IPS-18a (cell line): ENCODE data around the gene AP1G2.
"Not testable (repeated sequence)": the region's sequence is repeated elsewhere in the genome, so short reads cannot be mapped to it uniquely, and the experiment has no call there.

Source experiments
- H3K27ac ChIP-seq: one replicate; pipeline ENCODE4 v1.5.1; 2013; ENCODE audit warnings: low read length
- H3K27me3 ChIP-seq: one replicate; pipeline ENCODE4 v1.6.1; 2013; ENCODE audit warnings: mild to moderate bottlenecking, low read length; ENCODE audit not compliant: control insufficient read depth, insufficient read depth
- H3K36me3 ChIP-seq: one replicate; pipeline ENCODE4 v1.6.1; 2013; ENCODE audit warnings: low read depth, low read length; ENCODE audit not compliant: control insufficient read depth
- H3K4me1 ChIP-seq: one replicate; pipeline ENCODE4 v1.6.1; 2013; ENCODE audit warnings: low read depth, low read length; ENCODE audit not compliant: control insufficient read depth
- H3K4me3 ChIP-seq: one replicate; pipeline ENCODE4 v1.5.1; 2013; ENCODE audit warnings: low read length
- H3K9ac ChIP-seq: one replicate; pipeline ENCODE4 v1.6.1; 2013; ENCODE audit warnings: mild to moderate bottlenecking, low read length, moderate library complexity
- H3K9me3 ChIP-seq: one replicate; pipeline ENCODE4 v1.6.1; 2013; ENCODE audit warnings: low read depth, low read length; ENCODE audit not compliant: control insufficient read depth

The AP1G2 gene

DNA sequence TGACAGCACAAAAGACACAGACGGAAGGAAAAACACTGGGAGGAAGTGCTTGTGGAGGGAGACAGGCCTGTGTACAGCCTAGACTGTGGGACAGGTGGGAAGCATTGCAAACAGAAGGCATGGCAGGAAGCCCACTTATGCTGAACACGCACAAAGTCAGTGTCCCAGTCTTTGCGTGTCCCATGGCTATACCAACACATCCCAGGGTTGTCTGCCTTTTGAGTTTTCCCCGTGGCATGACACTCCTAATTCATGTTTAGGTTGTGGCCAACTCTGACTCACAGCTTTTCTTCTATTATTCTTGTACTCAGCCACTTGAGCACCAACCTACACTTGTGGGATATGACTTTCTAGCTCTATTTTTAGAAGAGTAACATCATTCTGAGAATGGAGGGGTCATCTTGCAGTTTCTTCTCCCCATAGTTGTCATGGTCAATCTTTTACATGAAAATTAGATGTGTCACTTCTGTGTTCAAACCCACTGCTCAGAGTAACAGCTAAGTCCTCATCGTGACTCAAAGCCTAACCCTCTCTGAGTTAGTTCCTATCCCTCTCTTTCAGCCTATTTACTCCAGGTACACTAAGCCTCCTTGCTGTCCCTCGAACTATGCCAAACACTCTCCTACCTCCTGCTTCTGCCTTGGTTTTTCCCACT, 38.5 kb upstream of the AP1G2 start:
- H3K27me3 ChIP-seq: no peaks in the 10 kb centered on the region
- no peaks in the 10 kb centered on the region for H3K4me1 ChIP-seq
- H3K4me3 ChIP-seq: no peak overlapping the region
- no peak overlapping the region for H3K27ac ChIP-seq
- H3K9ac ChIP-seq: no peak overlapping the region
- no peaks in the 10 kb centered on the region for H3K36me3 ChIP-seq
- no peaks in the 10 kb centered on the region for H3K9me3 ChIP-seq

DNA sequence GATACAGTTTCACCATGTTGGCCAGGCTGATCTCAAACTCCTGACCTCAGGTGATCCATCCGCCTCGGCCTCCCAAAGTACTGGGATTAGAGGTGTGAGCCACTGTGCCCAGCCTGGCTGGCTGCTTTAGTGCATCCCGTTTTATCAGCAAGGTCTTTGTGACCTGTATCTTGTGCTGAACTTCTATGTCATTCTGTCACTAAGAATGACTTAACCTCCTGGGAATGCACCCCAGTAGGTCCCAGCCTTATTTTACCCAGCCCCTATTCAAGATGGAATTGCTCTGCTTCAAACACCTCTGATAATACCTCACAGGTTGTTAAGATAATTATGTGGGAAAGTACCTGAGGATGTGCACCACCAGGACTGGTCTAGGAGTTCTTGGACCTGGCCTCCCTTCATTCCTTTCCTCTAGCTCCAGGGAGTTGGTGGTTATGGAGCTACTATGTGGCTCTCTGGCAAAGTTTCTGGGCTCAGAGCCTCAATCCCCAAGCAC, 37.1 kb upstream of the AP1G2 start:
- no peak overlapping the region for H3K27ac ChIP-seq
- no peaks in the 10 kb centered on the region for H3K27me3 ChIP-seq
- H3K36me3 ChIP-seq: no peaks in the 10 kb centered on the region
- H3K9me3 ChIP-seq: no peaks in the 10 kb centered on the region
- no peak overlapping the region for H3K4me3 ChIP-seq
- H3K4me1 ChIP-seq: no peaks in the 10 kb centered on the region
- no peak overlapping the region for H3K9ac ChIP-seq

DNA sequence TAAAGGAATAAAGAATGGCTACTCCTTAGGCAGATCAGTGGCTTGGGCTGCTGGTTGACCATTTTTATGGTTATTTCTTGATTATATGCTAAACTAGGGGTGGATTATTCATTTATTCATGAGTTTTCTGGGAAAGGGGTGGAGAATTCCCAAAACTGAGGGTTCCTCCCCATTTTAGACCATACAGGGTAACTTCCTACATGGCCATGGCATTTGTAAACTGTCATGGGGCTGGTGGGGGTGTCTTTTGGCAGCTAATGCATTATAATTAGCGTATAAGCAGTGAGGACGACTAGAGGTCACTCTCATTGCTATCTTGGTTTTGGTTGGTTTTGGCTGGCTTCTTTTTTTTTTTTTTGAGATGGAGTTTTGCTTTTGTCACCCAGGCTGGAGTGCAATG, 36.6 kb upstream of the AP1G2 start:
- H3K4me3 ChIP-seq: no peak overlapping the region
- no peaks in the 10 kb centered on the region for H3K27me3 ChIP-seq
- H3K9me3 ChIP-seq: no peaks in the 10 kb centered on the region
- no peak overlapping the region for H3K9ac ChIP-seq
- no peak overlapping the region for H3K27ac ChIP-seq
- H3K4me1 ChIP-seq: no peaks in the 10 kb centered on the region
- no peaks in the 10 kb centered on the region for H3K36me3 ChIP-seq

DNA sequence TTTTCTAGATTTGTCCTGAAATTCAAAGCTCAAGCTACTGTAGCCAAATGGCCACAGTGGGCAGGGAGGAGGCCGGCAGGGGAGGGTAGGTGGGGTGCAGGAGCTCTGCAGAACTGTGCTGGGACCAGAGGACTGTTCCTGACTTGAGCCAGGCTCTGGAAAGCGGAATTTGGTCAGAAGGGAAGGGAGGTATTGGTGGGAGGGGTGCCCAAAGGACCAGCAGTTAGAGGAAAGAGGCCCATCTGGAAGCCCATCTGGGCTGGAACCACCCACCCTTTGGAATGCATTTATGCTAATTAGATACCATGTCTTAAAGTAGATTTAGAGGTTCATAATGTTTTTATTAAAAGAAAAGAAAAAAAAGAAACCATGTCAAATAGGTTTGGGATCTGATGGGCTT, 35.5 kb upstream of the AP1G2 start:
- Histone ChIP-seq H3K36me3 (no peaks in the 10 kb centered on the region), H3K4me3 (no peak overlapping the region), H3K27ac (no peak overlapping the region), H3K9ac (no peak overlapping the region), H3K27me3 (no peaks in the 10 kb centered on the region), H3K9me3 (no peaks in the 10 kb centered on the region), H3K4me1 (no peaks in the 10 kb centered on the region)

DNA sequence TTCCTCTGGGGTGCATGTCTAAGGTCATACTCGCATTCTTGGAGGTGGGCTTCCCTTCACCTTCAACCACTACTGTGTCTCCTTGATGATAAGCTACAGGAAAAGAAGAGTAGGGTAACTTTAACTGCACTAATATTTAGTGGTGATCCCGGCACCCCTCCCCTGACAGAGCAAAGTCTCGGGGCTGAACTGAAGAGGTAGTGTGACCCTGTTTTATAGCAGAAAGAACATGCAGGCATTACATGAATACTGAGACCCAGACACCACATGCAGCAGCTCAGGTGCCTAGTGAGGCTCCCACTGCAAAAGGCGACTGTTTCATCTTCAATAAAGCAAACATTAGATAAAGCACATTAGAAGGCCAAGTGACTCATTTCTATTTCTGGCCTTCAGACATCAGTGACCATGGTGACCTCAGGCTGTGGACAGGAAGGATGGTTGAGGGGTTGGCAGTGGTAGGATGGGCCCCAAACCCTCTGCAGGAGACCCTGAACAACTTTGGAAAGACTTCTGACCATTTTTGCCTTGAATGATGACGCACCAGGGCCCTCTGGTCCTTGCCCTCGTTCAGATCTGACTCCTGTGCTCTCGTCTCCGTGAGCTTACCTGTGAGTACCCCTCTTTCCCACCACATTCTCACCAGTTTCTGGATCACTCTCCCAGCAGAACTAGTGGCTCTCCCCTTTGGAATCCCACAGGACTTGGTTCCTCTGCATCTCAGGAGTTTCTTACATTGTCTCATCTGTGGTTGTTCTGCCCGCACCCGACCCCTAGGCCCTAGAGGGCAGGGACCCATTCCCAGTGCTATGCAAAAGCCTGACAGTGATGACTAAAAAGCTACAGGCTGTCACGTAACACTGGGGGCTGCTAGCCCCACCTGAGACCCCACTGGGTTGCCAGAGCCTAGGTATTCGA, 34.8 kb upstream of the AP1G2 start:
- H3K4me1 ChIP-seq: no peaks in the 10 kb centered on the region
- H3K27me3 ChIP-seq: no peaks in the 10 kb centered on the region
- no peak overlapping the region for H3K27ac ChIP-seq
- H3K36me3 ChIP-seq: no peaks in the 10 kb centered on the region
- no peaks in the 10 kb centered on the region for H3K9me3 ChIP-seq
- no peak overlapping the region for H3K9ac ChIP-seq
- H3K4me3 ChIP-seq: no peak overlapping the region

DNA sequence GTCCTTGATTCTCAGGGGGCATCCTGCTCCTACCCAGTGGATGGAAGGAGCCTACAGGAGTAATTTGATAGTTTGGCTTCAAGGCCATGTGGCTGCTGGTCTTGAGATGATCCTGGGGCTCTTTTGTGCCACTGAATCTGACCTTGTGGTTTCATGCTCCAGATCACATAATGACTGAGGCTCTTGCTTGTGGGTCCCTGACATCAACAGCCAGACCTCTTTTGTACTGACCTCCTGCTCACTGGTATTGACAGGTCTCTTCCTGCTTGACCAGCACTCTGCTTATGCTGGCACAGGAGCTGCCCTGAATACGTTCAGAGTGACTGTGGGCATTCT, 34.2 kb upstream of the AP1G2 start:
- H3K4me3 ChIP-seq: no peak overlapping the region
- H3K9ac ChIP-seq: no peak overlapping the region

DNA sequence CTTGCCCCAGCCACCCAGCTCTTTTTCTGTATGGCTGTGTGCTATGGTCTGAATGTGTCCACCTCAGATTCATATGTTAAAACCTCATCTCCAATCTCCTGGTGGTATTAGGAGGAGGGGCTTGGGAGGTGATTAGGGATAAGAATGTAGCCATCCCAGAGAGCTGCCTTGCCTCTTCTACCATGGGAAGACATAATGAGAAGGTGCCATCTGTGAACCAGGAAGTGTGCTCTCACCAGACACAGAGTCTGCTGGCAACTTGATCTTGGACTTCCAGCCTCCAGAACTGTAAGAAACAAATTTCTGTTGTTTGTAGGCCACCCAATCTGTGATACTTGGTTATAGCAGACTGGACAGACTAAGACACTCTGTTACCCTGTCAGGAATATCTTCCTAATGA, 33.8 kb upstream of the AP1G2 start:
- Histone ChIP-seq H3K9ac (no peak overlapping the region), H3K27ac (no peak overlapping the region)

More for the DNA sequence above, 34.2 kb upstream of the AP1G2 start:
- Histone ChIP-seq H3K27me3 (no peaks in the 10 kb centered on the region), H3K4me1 (no peaks in the 10 kb centered on the region), H3K9me3 (no peaks in the 10 kb centered on the region), H3K27ac (no peak overlapping the region), H3K36me3 (no peaks in the 10 kb centered on the region)

DNA sequence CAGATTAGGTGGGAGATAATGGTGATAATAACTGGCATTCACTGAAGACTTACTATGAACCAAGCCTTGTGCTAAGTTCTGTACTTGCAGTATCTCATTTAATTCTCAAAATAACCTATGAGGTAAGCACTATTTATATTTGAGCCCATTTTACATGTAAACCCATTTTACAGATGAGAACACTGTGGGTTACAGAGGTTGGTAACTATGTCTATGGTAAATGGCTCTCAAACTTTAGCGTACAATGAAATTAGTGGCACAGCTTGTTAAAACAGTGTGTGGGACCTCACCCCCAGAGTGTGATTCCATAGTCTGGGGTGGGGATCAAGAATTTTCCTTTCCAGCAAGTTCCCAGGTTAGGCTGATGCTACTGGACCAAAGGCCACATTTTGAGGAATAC, 33.2 kb upstream of the AP1G2 start:
- Histone ChIP-seq H3K36me3 (no peaks in the 10 kb centered on the region), H3K27ac (no peak overlapping the region), H3K9me3 (no peaks in the 10 kb centered on the region), H3K4me1 (no peaks in the 10 kb centered on the region), H3K4me3 (no peak overlapping the region), H3K27me3 (no peaks in the 10 kb centered on the region), H3K9ac (no peak overlapping the region)

More for the DNA sequence above, 33.8 kb upstream of the AP1G2 start:
- no peaks in the 10 kb centered on the region for H3K27me3 ChIP-seq
- no peaks in the 10 kb centered on the region for H3K9me3 ChIP-seq
- no peaks in the 10 kb centered on the region for H3K4me1 ChIP-seq
- no peaks in the 10 kb centered on the region for H3K36me3 ChIP-seq
- H3K4me3 ChIP-seq: no peak overlapping the region

DNA sequence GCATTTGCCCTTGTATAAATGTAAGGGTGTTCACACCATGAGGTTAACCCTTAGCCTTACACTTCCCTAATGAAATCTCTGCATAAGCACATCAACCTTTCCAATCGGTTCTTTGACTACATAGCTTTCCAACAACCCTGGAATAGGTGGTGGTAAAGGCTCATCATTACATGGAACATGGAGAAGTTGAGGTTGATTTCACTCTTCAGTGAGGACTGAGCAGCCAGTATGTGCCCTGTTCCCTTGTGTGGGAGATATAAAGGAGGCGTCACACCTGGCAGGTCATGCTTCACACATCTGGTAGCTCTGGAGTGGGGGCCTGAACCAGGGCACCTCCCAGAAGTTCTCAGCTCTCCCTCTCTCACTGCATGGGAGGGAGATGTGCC, 32.7 kb upstream of the AP1G2 start:
- Histone ChIP-seq H3K9ac (no peak overlapping the region), H3K4me1 (no peaks in the 10 kb centered on the region), H3K9me3 (no peaks in the 10 kb centered on the region), H3K27me3 (no peaks in the 10 kb centered on the region), H3K36me3 (no peaks in the 10 kb centered on the region), H3K27ac (no peak overlapping the region), H3K4me3 (no peak overlapping the region)

DNA sequence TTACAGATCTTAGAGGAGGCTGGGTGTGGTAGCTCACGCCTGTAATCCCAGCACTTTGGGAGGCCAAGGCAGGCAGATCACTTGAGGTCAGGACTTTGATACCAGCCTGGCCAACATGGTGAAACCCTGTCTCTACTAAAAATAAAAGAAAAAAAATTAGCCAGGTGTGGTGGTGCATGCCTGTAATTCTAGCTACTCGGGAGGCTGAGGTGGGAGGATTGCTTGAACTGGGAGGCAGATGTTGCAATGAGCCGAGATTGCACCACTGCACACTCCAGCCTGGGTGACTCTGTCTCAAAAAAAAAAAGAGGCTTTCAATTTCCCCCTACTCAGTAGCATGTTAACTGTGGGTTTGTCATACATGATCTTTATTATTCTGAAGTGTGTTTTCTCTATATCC, 26.6 kb upstream of the AP1G2 start:
- not testable (repeated sequence) for H3K36me3 ChIP-seq, H3K4me3 ChIP-seq, H3K9me3 ChIP-seq, H3K9ac ChIP-seq, H3K27ac ChIP-seq, H3K4me1 ChIP-seq, H3K27me3 ChIP-seq

DNA sequence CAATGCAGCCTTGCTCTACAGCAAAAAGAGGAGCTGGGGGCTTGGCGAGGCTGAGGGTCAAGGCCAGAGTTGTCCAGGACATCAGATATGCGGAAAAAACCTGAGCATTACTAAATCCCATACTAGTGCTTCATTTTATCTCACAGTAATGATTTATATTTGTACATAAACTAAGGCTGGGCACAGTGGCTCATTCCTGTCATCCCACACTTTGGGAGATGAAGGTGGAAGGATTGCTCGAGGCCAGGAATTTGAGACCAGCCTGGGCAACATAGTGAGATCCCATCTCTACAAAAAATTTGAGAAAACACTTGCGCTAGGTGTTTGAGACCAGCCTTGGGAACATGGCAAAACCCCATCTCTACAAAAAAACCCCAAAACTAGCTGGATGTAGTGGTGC, 22.6 kb upstream of the AP1G2 start:
- no peak overlapping the region for H3K27ac ChIP-seq
- H3K4me3 ChIP-seq: no peak overlapping the region
- peaks cover 4% of the 10 kb centered on the region for H3K4me1 ChIP-seq
- no peaks in the 10 kb centered on the region for H3K36me3 ChIP-seq
- H3K9ac ChIP-seq: no peak overlapping the region
- no peaks in the 10 kb centered on the region for H3K27me3 ChIP-seq
- H3K9me3 ChIP-seq: no peaks in the 10 kb centered on the region

DNA sequence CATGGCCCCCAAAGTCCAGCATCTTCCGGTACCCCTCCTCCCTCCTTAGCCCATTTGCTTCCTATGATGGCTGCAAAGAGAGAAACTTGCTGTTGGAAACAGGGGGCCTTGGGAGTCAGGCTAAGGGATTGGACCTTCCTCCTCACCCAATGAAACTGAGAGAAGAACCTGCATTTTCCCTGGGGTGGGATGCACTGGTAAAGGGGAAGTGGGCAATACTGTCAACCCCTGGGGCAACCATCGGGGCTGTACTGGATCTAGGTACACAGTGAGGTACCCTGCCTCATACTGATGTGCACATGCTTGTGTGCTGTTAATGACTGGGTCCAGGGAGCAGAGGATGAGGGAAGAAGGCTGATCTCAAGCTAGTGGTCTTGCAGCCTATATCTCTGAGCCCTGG, 22.0 kb upstream of the AP1G2 start:
- H3K9me3 ChIP-seq: no peaks in the 10 kb centered on the region
- H3K9ac ChIP-seq: no peak overlapping the region
- H3K4me1 ChIP-seq: peaks cover 4% of the 10 kb centered on the region
- no peaks in the 10 kb centered on the region for H3K27me3 ChIP-seq
- no peaks in the 10 kb centered on the region for H3K36me3 ChIP-seq
- no peak overlapping the region for H3K4me3 ChIP-seq
- no peak overlapping the region for H3K27ac ChIP-seq
